ENCODE data around the gene TMEM63B. TPM values are rescaled to one million over a fixed set of nuclear protein-coding genes. Genes with fewer than 3 reads are reported as not detected.

Gene TMEM63B
- total RNA-seq, 2 donors from 2014 or later, result 50.9 to 113 TPM

DNA sequence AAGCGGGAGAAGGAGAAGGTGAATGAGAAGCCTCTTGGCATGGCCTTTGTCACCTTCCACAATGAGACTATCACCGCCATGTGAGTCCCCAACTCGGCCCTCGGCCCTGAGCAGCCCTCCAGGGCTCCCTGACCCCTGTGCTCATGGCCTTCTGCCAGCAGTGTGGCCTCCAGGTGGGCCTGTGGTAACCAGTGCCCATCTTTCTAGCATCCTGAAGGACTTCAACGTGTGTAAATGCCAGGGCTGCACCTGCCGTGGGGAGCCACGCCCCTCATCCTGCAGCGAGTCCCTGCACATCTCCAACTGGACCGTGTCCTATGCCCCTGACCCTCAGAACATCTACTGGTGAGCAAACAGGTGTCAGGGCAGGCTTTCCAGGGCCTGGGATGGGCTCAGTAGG lies 21.0 kb downstream of the TMEM63B start:
- H3K9me3 ChIP-seq, result no peaks in the 10 kb centered on the region
- intact Hi-C loops (cut with DNase I), result no loop called here
- DNase-seq (ENCODE audit: low spot score), result no peak
- no peak overlapping the region for H3K27ac ChIP-seq
- TF ChIP-seq, protein P1, sequence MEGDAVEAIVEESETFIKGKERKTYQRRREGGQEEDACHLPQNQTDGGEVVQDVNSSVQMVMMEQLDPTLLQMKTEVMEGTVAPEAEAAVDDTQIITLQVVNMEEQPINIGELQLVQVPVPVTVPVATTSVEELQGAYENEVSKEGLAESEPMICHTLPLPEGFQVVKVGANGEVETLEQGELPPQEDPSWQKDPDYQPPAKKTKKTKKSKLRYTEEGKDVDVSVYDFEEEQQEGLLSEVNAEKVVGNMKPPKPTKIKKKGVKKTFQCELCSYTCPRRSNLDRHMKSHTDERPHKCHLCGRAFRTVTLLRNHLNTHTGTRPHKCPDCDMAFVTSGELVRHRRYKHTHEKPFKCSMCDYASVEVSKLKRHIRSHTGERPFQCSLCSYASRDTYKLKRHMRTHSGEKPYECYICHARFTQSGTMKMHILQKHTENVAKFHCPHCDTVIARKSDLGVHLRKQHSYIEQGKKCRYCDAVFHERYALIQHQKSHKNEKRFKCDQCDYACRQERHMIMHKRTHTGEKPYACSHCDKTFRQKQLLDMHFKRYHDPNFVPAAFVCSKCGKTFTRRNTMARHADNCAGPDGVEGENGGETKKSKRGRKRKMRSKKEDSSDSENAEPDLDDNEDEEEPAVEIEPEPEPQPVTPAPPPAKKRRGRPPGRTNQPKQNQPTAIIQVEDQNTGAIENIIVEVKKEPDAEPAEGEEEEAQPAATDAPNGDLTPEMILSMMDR (IDR thresholded peaks at IDR 0.05), result no peak
- TF ChIP-seq POLR2A (IDR thresholded peaks at IDR 0.05), result no peak
- no peak for TF ChIP-seq POLR2AphosphoS5 (IDR thresholded peaks at IDR 0.05)
- H3K4me1 ChIP-seq (replicated peaks), result no peaks in the 10 kb centered on the region
- H3K27me3 ChIP-seq (replicated peaks; ENCODE audit: insufficient read depth), result no peaks in the 10 kb centered on the region
- 85% methylated on average over 9 of the region's 9 CpGs for WGBS
- H3K4me3 ChIP-seq, result no peak overlapping the region
- H3K36me3 ChIP-seq, result no peaks in the 10 kb centered on the region

DNA sequence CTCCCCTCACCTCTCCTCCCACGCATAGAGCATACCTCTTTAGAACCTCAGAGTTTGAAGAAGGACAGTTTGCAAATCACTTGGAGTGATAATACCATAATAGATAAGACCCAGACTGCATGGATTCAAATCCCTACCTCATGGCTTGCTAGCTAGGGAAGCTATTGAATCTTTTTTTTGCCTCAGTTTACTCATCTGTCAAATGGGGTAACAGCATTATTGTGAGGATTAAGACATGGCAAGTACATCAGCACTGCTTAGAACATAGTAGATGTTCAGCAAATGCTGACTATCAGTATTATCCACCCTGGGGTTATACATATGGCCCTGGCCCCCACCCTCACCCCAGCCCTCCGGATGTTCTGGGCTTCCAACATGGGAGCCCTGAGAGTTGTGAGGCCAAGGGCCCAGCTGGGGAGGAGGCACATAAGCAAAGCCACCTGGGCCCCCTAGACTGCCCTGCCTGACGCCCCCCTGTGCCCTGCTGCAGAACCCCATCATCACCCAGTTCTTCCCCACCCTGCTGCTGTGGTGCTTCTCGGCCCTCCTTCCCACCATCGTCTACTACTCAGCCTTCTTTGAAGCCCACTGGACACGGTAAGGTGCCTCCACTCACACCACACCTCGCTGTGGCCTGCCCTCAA lies 22.1 kb downstream of the TMEM63B start:
- WGBS, result 83% methylated on average over 7 of the region's 7 CpGs
- intact Hi-C loops (cut with DNase I), result no loop called here
- Histone ChIP-seq H3K4me1 (replicated peaks) (no peaks in the 10 kb centered on the region), H3K27ac (no peak overlapping the region), H3K9me3 (no peaks in the 10 kb centered on the region), H3K4me3 (no peak overlapping the region), H3K36me3 (no peaks in the 10 kb centered on the region), H3K27me3 (replicated peaks; ENCODE audit: insufficient read depth) (no peaks in the 10 kb centered on the region)
- TF ChIP-seq, protein P1 (IDR thresholded peaks at IDR 0.05), result no peak
- TF ChIP-seq POLR2AphosphoS5 (IDR thresholded peaks at IDR 0.05) (no peak), POLR2A (IDR thresholded peaks at IDR 0.05) (no peak)
- DNase-seq (ENCODE audit: low spot score), result no peak

DNA sequence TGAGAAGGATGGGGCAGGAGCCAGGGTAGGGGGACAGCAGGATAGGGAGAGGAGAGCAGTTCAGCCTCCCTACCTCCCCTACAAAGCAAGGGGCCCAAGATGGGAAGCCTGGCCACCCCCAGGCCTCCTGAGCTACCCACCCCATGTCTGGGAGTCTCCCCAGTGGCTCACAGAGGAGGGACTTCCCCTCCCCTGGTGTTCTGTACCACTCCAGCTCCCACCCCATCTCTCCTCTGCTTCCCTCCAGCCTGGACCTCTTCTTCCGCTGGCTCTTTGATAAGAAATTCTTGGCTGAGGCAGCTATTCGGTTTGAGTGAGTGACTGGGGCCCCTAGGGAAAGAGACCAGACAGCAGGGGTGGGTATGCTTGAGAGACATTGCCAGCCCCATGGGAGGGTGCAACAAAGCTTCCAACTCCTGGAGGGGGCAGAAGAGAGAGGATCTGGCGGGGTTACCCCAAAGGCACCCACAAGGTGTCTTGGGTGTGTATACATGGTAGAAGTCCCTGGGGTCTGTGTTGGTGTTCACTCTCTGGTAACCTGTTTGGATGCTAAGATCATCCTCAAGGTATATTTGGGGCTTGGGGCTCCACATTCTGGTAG lies 23.1 kb downstream of the TMEM63B start:
- Histone ChIP-seq H3K9me3 (no peaks in the 10 kb centered on the region), H3K27ac (no peak overlapping the region), H3K27me3 (replicated peaks; ENCODE audit: insufficient read depth) (no peaks in the 10 kb centered on the region), H3K4me3 (no peak overlapping the region), H3K4me1 (replicated peaks) (no peaks in the 10 kb centered on the region), H3K36me3 (no peaks in the 10 kb centered on the region)
- TF ChIP-seq, protein P1 (IDR thresholded peaks at IDR 0.05), result no peak
- no peak for TF ChIP-seq POLR2A (IDR thresholded peaks at IDR 0.05)
- TF ChIP-seq POLR2AphosphoS5 (IDR thresholded peaks at IDR 0.05), result no peak
- intact Hi-C loops (cut with DNase I), result no loop called here
- DNase-seq (ENCODE audit: low spot score), result no peak
- WGBS, result 84% methylated on average over 3 of the region's 3 CpGs

DNA sequence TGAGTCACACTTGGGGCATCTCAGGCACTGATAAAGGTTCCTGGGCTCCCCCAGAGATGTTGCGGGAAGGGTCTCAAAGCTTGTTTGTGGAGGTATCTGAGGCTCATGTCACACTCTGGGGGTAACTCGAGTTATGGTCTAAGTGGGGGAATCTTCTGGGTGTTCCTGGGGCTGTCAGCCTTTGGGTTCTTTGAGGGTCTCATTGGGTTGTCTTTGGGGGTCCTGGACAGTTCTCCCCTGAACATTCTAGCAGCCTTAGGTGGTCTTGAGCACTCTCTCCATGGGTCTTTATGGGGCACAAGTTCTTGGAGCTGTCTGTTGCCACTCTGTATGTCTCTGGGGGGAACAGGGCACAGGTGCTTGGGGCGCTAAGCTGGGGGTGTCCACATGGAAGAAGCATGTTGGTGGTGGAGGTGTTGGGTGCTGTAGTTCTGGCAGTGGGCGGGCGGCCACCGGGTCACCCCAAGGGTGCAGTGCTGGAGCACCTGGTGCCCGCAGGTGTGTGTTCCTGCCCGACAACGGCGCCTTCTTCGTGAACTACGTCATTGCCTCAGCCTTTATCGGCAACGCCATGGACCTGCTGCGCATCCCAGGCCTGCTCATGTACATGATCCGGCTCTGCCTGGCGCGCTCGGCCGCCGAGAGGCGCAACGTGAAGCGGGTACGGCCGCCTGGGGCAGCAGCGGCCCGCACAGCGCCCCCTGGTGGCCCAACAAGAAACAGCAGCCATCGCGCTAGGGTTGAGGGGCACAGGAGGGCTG lies 24.2 kb downstream of the TMEM63B start:
- Histone ChIP-seq H3K9me3 (no peaks in the 10 kb centered on the region), H3K27ac (no peak overlapping the region), H3K36me3 (no peaks in the 10 kb centered on the region), H3K27me3 (replicated peaks; ENCODE audit: insufficient read depth) (no peaks in the 10 kb centered on the region), H3K4me1 (replicated peaks) (no peaks in the 10 kb centered on the region), H3K4me3 (no peak overlapping the region)
- DNase-seq (ENCODE audit: low spot score), result peak; percentile 68
- 21% methylated on average over 29 of the region's 31 CpGs for WGBS
- intact Hi-C loops (cut with DNase I), result loop anchor here (1.0 kb wide), 2 partner anchors 54 to 57 kb away; no protein-coding TSS in a partner anchor
- TF ChIP-seq POLR2A (IDR thresholded peaks at IDR 0.05) (no peak), POLR2AphosphoS5 (IDR thresholded peaks at IDR 0.05) (peak; percentile 69)
- TF ChIP-seq, protein P1 (IDR thresholded peaks at IDR 0.05), result peak; percentile 99 to 100 (median 100)

Data from prostate gland (tissue), 2 donors.